Sigmoid colon (tissue), 7 donors: ENCODE results near the gene BAZ1B. TPM values are rescaled to one million over a fixed set of nuclear protein-coding genes. Genes with fewer than 3 reads are reported as not detected.

Experiments
- DNase-seq: peaks from one replicate; pipeline ENCODE4 v3.0.0-alpha.2; 2019
- H3K27ac ChIP-seq, 4 donors: fragments of 200-600 bp; sonication (generic); one replicate each; pipeline ENCODE4 v1.5.1; 2016 to 2019; ENCODE audit warnings: mild to moderate bottlenecking in 1 of 4
- H3K27me3 ChIP-seq, 3 donors: fragments of 200-600 bp; sonication (generic); one replicate each; pipeline ENCODE4 v1.5.1; 2019; ENCODE audit warnings: mild to moderate bottlenecking in 1 of 3
- H3K36me3 ChIP-seq, 4 donors: fragments of 200-600 bp; sonication (generic); one replicate each; pipeline ENCODE4 v1.5.1; 2016 to 2019
- H3K4me1 ChIP-seq, 4 donors: fragments of 200-600 bp; sonication (generic); one replicate each; pipeline ENCODE4 v1.5.1; 2017 to 2019
- H3K4me3 ChIP-seq, 4 donors: fragments of 200-600 bp; sonication (generic); one replicate each; pipeline ENCODE4 v1.5.1; 2017 to 2019; ENCODE audit warnings: mild to moderate bottlenecking in 2 of 4, moderate library complexity in 1 of 4
- H3K9me3 ChIP-seq, 4 donors: fragments of 200-600 bp in 3 of 4; sonication (generic) in 3 of 4; one replicate each; pipeline versions ENCODE4 v1.5.1 to v1.6.1; 2013 to 2019
- EP300 ChIP-seq, 4 donors: sonication (generic); formaldehyde crosslinking; IDR thresholded peaks; one replicate each; pipeline ENCODE4 v1.6.1; 2017; ENCODE audit warnings: antibody characterized with exemption in 4 of 4
- POLR2A ChIP-seq, 2 donors: fragments of 450-650 bp; IDR thresholded peaks; one replicate each; pipeline ENCODE4 v1.6.1; 2016; ENCODE audit warnings: antibody characterized with exemption in 2 of 2, mild to moderate bottlenecking in 2 of 2, moderate library complexity in 2 of 2
- POLR2AphosphoS5 ChIP-seq, 4 donors: sonication (generic); formaldehyde crosslinking; IDR thresholded peaks; one replicate each; pipeline ENCODE4 v1.6.1; 2017; ENCODE audit warnings: antibody characterized with exemption in 4 of 4
- WGBS, 2 donors: extraction: QIAGEN DNeasy Blood & Tissue Kit; methylation state at CpG; one replicate each; pipeline ENCODE4 v1.1.7; 2013; 5-methylcytosine and 5-hydroxymethylcytosine counted together
- intact Hi-C: fragments of 100-400 bp; cut with DNase I; formaldehyde crosslinking; loops from one replicate; pipeline ENCODE4 v1.15.1; 2023
- polyA plus RNA-seq, 3 donors: library from polyadenylated mRNA; stranded (reverse); fragments of 200-250 nt; gene quantifications; one replicate each; pipeline ENCODE4 v1.2.3, GENCODE V29; 2013
- total RNA-seq, 4 donors: library from RNA; depleted of rRNA; stranded (reverse); fragments of >200 nt; gene quantifications; one replicate each; pipeline ENCODE4 v1.1.0, GENCODE V29; 2016
- TF ChIP-seq, protein P1 (sequence below), 4 experiments: fragments of 450-650 bp in 3 of 4; fragments of 200-600 bp in 1 of 4; IDR thresholded peaks; one replicate each; pipeline ENCODE4 v1.5.1; 2016 to 2019; ENCODE audit warnings: antibody characterized with exemption in 4 of 4, mild to moderate bottlenecking in 3 of 4, moderate library complexity in 2 of 4
- donor health status: healthy with polysubstance abuse.
- donor health status: Bipolar disorder and iron deficiency.
- donor health status: healthy.

BAZ1B gene
- total and polyA plus RNA-seq, 7 donors, result 13.8 to 67.3 (median 47.2) TPM

- no peaks in the 10 kb centered on the region for H3K27me3 ChIP-seq
- TF ChIP-seq EP300 (IDR thresholded peaks at IDR 0.05), result no peak
- no peak for TF ChIP-seq POLR2AphosphoS5 (IDR thresholded peaks at IDR 0.05)
- TF ChIP-seq POLR2A (IDR thresholded peaks at IDR 0.05), result no peak
- TF ChIP-seq, protein P1, sequence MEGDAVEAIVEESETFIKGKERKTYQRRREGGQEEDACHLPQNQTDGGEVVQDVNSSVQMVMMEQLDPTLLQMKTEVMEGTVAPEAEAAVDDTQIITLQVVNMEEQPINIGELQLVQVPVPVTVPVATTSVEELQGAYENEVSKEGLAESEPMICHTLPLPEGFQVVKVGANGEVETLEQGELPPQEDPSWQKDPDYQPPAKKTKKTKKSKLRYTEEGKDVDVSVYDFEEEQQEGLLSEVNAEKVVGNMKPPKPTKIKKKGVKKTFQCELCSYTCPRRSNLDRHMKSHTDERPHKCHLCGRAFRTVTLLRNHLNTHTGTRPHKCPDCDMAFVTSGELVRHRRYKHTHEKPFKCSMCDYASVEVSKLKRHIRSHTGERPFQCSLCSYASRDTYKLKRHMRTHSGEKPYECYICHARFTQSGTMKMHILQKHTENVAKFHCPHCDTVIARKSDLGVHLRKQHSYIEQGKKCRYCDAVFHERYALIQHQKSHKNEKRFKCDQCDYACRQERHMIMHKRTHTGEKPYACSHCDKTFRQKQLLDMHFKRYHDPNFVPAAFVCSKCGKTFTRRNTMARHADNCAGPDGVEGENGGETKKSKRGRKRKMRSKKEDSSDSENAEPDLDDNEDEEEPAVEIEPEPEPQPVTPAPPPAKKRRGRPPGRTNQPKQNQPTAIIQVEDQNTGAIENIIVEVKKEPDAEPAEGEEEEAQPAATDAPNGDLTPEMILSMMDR (IDR thresholded peaks at IDR 0.05), result no peak
- H3K27ac ChIP-seq, result no peak overlapping the region
- no peaks in the 10 kb centered on the region for H3K9me3 ChIP-seq
- 73 to 97% methylated on average over 1 of the region's 1 CpG for WGBS, 2 donors
- no peaks in the 10 kb centered on the region for H3K4me1 ChIP-seq
- intact Hi-C loops, result no loop called here
- peaks cover 42 to 96% (median 74%) of the 10 kb centered on the region in 4 donors for H3K36me3 ChIP-seq
- no peak for DNase-seq
- H3K4me3 ChIP-seq, result no peak overlapping the region
Observed at GRCh38 chr7:73466112-73466511, 56.0 kb downstream of the BAZ1B start.

GRCh38 chr7:73463966-73464365 is 58.1 kb downstream of the BAZ1B start:
- Histone ChIP-seq H3K27ac (no peak overlapping the region), H3K4me1 (no peaks in the 10 kb centered on the region), H3K36me3 (peaks cover 46 to 100% (median 76%) of the 10 kb centered on the region in 4 donors), H3K4me3 (no peak overlapping the region), H3K27me3 (no peaks in the 10 kb centered on the region), H3K9me3 (no peaks in the 10 kb centered on the region)
- no peak for DNase-seq
- TF ChIP-seq, protein P1 (IDR thresholded peaks at IDR 0.05), result no peak
- no peak for TF ChIP-seq EP300 (IDR thresholded peaks at IDR 0.05)
- TF ChIP-seq POLR2A (IDR thresholded peaks at IDR 0.05), result no peak
- TF ChIP-seq POLR2AphosphoS5 (IDR thresholded peaks at IDR 0.05), result no peak
- 97% methylated on average over 7 of the region's 7 CpGs for WGBS, 2 donors
- intact Hi-C loops, result no loop called here

DNA sequence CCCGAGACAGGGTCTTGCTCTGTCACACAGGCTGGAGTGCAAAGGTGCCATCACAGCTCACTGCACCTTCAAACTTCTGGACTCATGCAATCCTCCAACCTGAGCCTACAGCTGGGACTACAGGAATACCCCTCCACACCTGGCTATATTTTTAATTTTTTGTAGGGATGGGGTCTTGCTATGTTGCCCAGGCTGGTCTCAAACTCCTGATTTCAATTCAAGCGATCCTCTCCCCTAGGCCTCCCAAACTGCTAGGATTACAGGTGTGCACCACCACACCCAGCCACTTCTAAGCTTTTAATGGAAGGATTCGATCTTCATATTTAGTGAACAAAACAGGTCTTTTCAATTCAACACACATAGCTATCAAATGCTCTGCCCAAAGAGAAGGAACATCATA is 58.8 kb downstream of the BAZ1B start:
- DNase-seq, result no peak
- intact Hi-C loops, result no loop called here
- Histone ChIP-seq H3K27ac (no peak overlapping the region), H3K27me3 (no peaks in the 10 kb centered on the region), H3K9me3 (no peaks in the 10 kb centered on the region), H3K36me3 (peaks cover 40 to 100% (median 76%) of the 10 kb centered on the region in 4 donors), H3K4me3 (no peak overlapping the region), H3K4me1 (no peaks in the 10 kb centered on the region)
- 98 to 99% methylated on average over 3 of the region's 3 CpGs for WGBS, 2 donors
- TF ChIP-seq EP300 (IDR thresholded peaks at IDR 0.05) (no peak), POLR2A (IDR thresholded peaks at IDR 0.05) (no peak), POLR2AphosphoS5 (IDR thresholded peaks at IDR 0.05) (no peak)
- TF ChIP-seq, protein P1 (IDR thresholded peaks at IDR 0.05), result no peak

DNA sequence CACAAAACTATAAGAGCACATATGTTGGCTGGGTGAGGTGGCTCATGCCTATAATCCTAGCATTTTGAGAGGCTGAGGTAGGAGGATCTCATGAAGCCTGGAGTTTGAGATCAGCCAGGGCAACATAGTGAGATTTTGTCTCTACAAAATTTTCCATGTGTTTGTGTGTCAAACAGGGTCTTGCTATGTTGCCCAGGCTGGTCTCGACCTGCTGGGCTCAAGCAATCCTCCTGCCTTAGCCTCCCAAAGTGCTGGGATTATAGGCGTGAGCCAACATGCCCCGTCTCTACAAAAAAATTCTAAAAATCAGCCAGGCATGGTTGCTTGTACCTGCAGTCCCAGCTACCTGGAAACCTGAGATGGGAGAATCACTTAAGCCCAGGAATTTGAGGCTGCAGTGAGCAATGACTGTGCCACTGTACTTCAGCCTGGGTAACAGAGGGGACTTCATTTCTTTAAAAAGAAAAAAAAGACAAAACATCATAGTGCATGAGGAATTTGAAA is 60.3 kb downstream of the BAZ1B start:
- Histone ChIP-seq H3K4me1 (no peaks in the 10 kb centered on the region), H3K27me3 (no peaks in the 10 kb centered on the region), H3K27ac (no peak overlapping the region), H3K9me3 (no peaks in the 10 kb centered on the region), H3K4me3 (no peak overlapping the region), H3K36me3 (peaks cover 40 to 100% (median 77%) of the 10 kb centered on the region in 4 donors)
- TF ChIP-seq POLR2AphosphoS5 (IDR thresholded peaks at IDR 0.05) (no peak), EP300 (IDR thresholded peaks at IDR 0.05) (no peak), POLR2A (IDR thresholded peaks at IDR 0.05) (no peak)
- TF ChIP-seq, protein P1 (IDR thresholded peaks at IDR 0.05), result no peak
- DNase-seq, result no peak
- WGBS, 2 donors, result 96 to 99% methylated on average over 3 of the region's 3 CpGs
- intact Hi-C loops, result no loop called here

DNA sequence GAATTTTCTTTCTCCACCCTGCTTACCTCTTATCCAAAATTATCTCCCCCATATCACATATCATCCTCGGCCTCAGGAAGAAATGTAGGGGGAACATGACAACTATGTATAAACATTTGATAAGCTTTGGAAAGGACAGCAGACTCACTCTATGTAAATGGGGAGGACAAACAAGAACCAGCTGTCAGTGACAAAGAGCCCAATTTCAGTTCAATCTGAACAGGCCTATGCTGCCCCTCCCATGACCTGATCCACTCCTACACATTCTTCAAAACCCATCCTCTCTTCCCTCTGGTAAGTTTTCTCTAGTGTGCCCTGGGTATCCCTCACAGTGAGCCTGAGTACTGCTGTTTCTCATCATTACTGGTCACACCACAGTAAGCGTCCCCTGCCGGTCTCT is 67.7 kb downstream of the BAZ1B start:
- 91 to 92% methylated on average over 3 of the region's 3 CpGs for WGBS, 2 donors
- no peak for DNase-seq
- intact Hi-C loops, result no loop called here
- Histone ChIP-seq H3K36me3 (peaks cover 22 to 95% (median 45%) of the 10 kb centered on the region in 4 donors), H3K27me3 (no peaks in the 10 kb centered on the region), H3K9me3 (no peaks in the 10 kb centered on the region), H3K27ac (no peak overlapping the region), H3K4me3 (no peak overlapping the region), H3K4me1 (peaks cover 0 to 5% (median 0%) of the 10 kb centered on the region in 4 donors)
- TF ChIP-seq POLR2AphosphoS5 (IDR thresholded peaks at IDR 0.05) (no peak), POLR2A (IDR thresholded peaks at IDR 0.05) (no peak), EP300 (IDR thresholded peaks at IDR 0.05) (no peak)
- TF ChIP-seq, protein P1 (IDR thresholded peaks at IDR 0.05), result no peak
